Measurements from ENCODE around the gene ALS2CL.

The ALS2CL gene

GRCh38 chr3:46626039-46626438 lies 67.4 kb downstream of the ALS2CL start:
- no peak for TF ChIP-seq CTCF (IDR thresholded peaks at IDR 0.05; ENCODE audit: low read depth, low read length)
- H3K4me3 ChIP-seq (replicated peaks in 1 of 2; ENCODE audit: low read depth in 2 of 2, low read length in 2 of 2), result no peak overlapping the region
- no peak for DNase-seq (ENCODE audit: low read depth in 2 of 2)

GRCh38 chr3:46624975-46625490 lies 68.4 kb downstream of the ALS2CL start:
- no peak for TF ChIP-seq CTCF (IDR thresholded peaks at IDR 0.05; ENCODE audit: low read depth, low read length)
- H3K4me3 ChIP-seq (replicated peaks in 1 of 2; ENCODE audit: low read depth in 2 of 2, low read length in 2 of 2), result no peak overlapping the region
- DNase-seq (ENCODE audit: low read depth in 2 of 2), result no peak

GRCh38 chr3:46624533-46624932 lies 68.9 kb downstream of the ALS2CL start:
- DNase-seq (ENCODE audit: low read depth in 2 of 2), result no peak
- no peak overlapping the region for H3K4me3 ChIP-seq (replicated peaks in 1 of 2; ENCODE audit: low read depth in 2 of 2, low read length in 2 of 2)
- TF ChIP-seq CTCF (IDR thresholded peaks at IDR 0.05; ENCODE audit: low read depth, low read length), result no peak

- H3K4me3 ChIP-seq (replicated peaks in 1 of 2; ENCODE audit: low read depth in 2 of 2, low read length in 2 of 2), result no peak overlapping the region
- DNase-seq (ENCODE audit: low read depth in 2 of 2), result no peak
- TF ChIP-seq CTCF (IDR thresholded peaks at IDR 0.05; ENCODE audit: low read depth, low read length), result no peak
Measured at GRCh38 chr3:46619845-46620778, 73.4 kb downstream of the ALS2CL start.
